HCT116 (cell line): Measurements from ENCODE around the gene PADI4. TPM values are rescaled to one million over a fixed set of nuclear protein-coding genes. Genes with fewer than 3 reads are reported as not detected.

ENCODE experiments used
- ATAC-seq: fragments of 200-7000 bp; cut with Tn5 transposase; 2 replicates; pipeline ENCODE4 v1.9.1; 2020; ENCODE audit warnings: mild to moderate bottlenecking, moderate library complexity
- BruUV-seq: library from RNA; stranded (reverse); fragments of 400-500 nt; replicated peaks from 2 replicates; lab custom pipeline; 2021; lab: Mats Ljungman, UMichigan
- CTCF ChIA-PET: fragments of 300-600 bp; sonication (Branson Sonifier 250); formaldehyde crosslinking; loops from one replicate; lab custom pipeline; 2021; ENCODE audit warnings: antibody characterized with exemption; lab: Charles Lee
- POLR2A ChIA-PET: fragments of 300-600, 350-600 bp; sonication (Branson Sonifier 250); formaldehyde crosslinking; loops from one replicate; lab custom pipeline; 2021; ENCODE audit warnings: antibody characterized with exemption; lab: Charles Lee
- RAD21 ChIA-PET, 2 experiments: fragments of 300-600 bp; sonication (Branson Sonifier 250); formaldehyde crosslinking; loops; one replicate each; lab custom pipeline; 2023; ENCODE audit warnings: low total read pairs in 2 of 2; ENCODE audit not compliant: uncharacterized antibody in 2 of 2, unreplicated experiment in 2 of 2, low non-redundant PET in 1 of 2; lab: Charles Lee
- DNase-seq: peaks from one replicate; pipeline ENCODE4 v3.0.0-alpha.2; 2010; ENCODE audit warnings: low read depth, low spot score
- H2AFZ ChIP-seq: fragments of 200-600 bp; shearing (Covaris generic), sonication (generic); 2 replicates; pipeline ENCODE4 v1.6.1; 2017; ENCODE audit warnings: low read depth, mixed run types, mixed read lengths, antibody characterized with exemption, low read length; ENCODE audit not compliant: poor library complexity, severe bottlenecking
- H3K27ac ChIP-seq: 2 replicates; pipeline ENCODE4 v1.5.1; 2012; ENCODE audit warnings: low read depth, low read length
- H3K27me3 ChIP-seq: fragments of 200-600 bp; sonication (generic); 2 replicates; pipeline ENCODE4 v1.6.1; 2016; ENCODE audit warnings: mixed run types, low read length, mixed read lengths; ENCODE audit not compliant: insufficient read depth
- H3K36me3 ChIP-seq, 2 experiments: fragments of 200-500 bp in 1 of 2; fragments of 200-600 bp in 1 of 2; sonication (Bioruptor generic) in 1 of 2; sonication (generic) in 1 of 2; 2 replicates each; pipeline versions ENCODE4 v1.5.1 to v1.6.1; 2014 to 2016; ENCODE audit warnings: low read length in 2 of 2, inconsistent platforms in 1 of 2, mixed read lengths in 1 of 2, mixed run types in 1 of 2; ENCODE audit not compliant: insufficient read depth in 2 of 2, control insufficient read depth in 1 of 2
- H3K4me1 ChIP-seq, 2 experiments: fragments of 200-600 bp in 1 of 2; sonication (generic) in 1 of 2; 2 replicates each; pipeline versions ENCODE4 v1.5.1 to v1.6.1; 2012 to 2017; ENCODE audit warnings: low read length in 2 of 2, inconsistent platforms in 1 of 2, mild to moderate bottlenecking in 1 of 2, mixed read lengths in 1 of 2, mixed run types in 1 of 2, moderate library complexity in 1 of 2; ENCODE audit not compliant: insufficient read depth in 2 of 2, control insufficient read depth in 1 of 2
- H3K4me2 ChIP-seq: fragments of 200-600 bp; sonication (generic); 2 replicates; pipeline ENCODE4 v1.6.1; 2017; ENCODE audit warnings: mixed run types, low read length, mixed read lengths
- H3K4me3 ChIP-seq, 2 experiments: fragments of 200-600 bp in 1 of 2; sonication (generic) in 1 of 2; replicated peaks in 1 of 2; 2 replicates each; pipeline ENCODE4 v1.5.1; 2011 to 2016; ENCODE audit warnings: low read length in 2 of 2, control low read depth in 1 of 2, low read depth in 1 of 2, mild to moderate bottlenecking in 1 of 2, mixed read lengths in 1 of 2, mixed run types in 1 of 2
- H3K79me2 ChIP-seq: fragments of 200-600 bp; sonication (generic); 2 replicates; pipeline ENCODE4 v1.6.1; 2017; ENCODE audit warnings: mild to moderate bottlenecking, mixed run types, low read length, moderate library complexity, mixed read lengths; ENCODE audit not compliant: insufficient read depth
- H3K9ac ChIP-seq: fragments of 200-600 bp; sonication (generic); 2 replicates; pipeline ENCODE4 v1.6.1; 2016; ENCODE audit warnings: low read length, mixed read lengths
- H3K9me2 ChIP-seq: fragments of 200-600 bp; sonication (generic), shearing (Covaris generic); 2 replicates; pipeline ENCODE4 v1.6.1; 2017; ENCODE audit warnings: mixed run types, mild to moderate bottlenecking, moderate library complexity; ENCODE audit not compliant: insufficient read depth
- H3K9me3 ChIP-seq, 2 experiments: fragments of 200-500 bp in 1 of 2; fragments of 200-600 bp in 1 of 2; sonication (Bioruptor generic) in 1 of 2; sonication (generic) in 1 of 2; 2 replicates each; pipeline ENCODE4 v1.6.1; 2014 to 2017; ENCODE audit warnings: low read length in 2 of 2, mixed read lengths in 2 of 2, inconsistent platforms in 1 of 2, low read depth in 1 of 2, mild to moderate bottlenecking in 1 of 2, mixed run types in 1 of 2, moderate library complexity in 1 of 2; ENCODE audit not compliant: control insufficient read depth in 1 of 2, insufficient read depth in 1 of 2
- H4K20me1 ChIP-seq: fragments of 200-600 bp; sonication (generic), shearing (Covaris generic); 2 replicates; pipeline ENCODE4 v1.6.1; 2017; ENCODE audit warnings: mixed run types, mild to moderate bottlenecking, moderate library complexity; ENCODE audit not compliant: insufficient read depth
- CBX3 ChIP-seq: IDR thresholded peaks from 2 replicates; pipeline ENCODE4 v1.6.1; 2012; ENCODE audit warnings: low read depth
- EZH2phosphoT487 ChIP-seq: fragments of 200-600 bp; IDR thresholded peaks from 2 replicates; pipeline ENCODE4 v1.6.1; 2018; ENCODE audit warnings: antibody characterized with exemption, borderline replicate concordance
- POLR2A ChIP-seq: IDR thresholded peaks from 2 replicates; pipeline ENCODE4 v1.7.0; 2011; ENCODE audit warnings: borderline replicate concordance; ENCODE audit not compliant: insufficient read depth, insufficient read length; ENCODE audit errors: extremely low read depth
- POLR2AphosphoS5 ChIP-seq: IDR thresholded peaks from 2 replicates; pipeline ENCODE4 v1.6.1; 2011; ENCODE audit warnings: mild to moderate bottlenecking, low read depth, low read length, moderate library complexity
- RAD21 ChIP-seq: IDR thresholded peaks from 2 replicates; pipeline ENCODE4 v1.6.1; 2012; ENCODE audit warnings: low read depth, mild to moderate bottlenecking
- SIN3A ChIP-seq: IDR thresholded peaks from 2 replicates; pipeline ENCODE4 v1.6.1; 2012; ENCODE audit warnings: low read depth
- TCF7L2 ChIP-seq: IDR thresholded peaks from 2 replicates; pipeline ENCODE4 v1.7.0; 2011; ENCODE audit warnings: borderline replicate concordance, inconsistent platforms; ENCODE audit not compliant: insufficient read depth, insufficient read length; ENCODE audit errors: extremely low read depth
- YY1 ChIP-seq: IDR thresholded peaks from 2 replicates; pipeline ENCODE4 v1.6.1; 2011; ENCODE audit warnings: low read length, low read depth, moderate library complexity, mild to moderate bottlenecking; ENCODE audit not compliant: insufficient replicate concordance; ENCODE audit errors: extremely low read depth
- ZFX ChIP-seq: fragments of 450-650 bp; IDR thresholded peaks from 2 replicates; pipeline ENCODE4 v1.6.1; 2017
- ZNF274 ChIP-seq: fragments of 200-500 bp; sonication (Bioruptor generic); IDR thresholded peaks from 2 replicates; pipeline ENCODE4 v1.6.1; 2014; ENCODE audit warnings: mild to moderate bottlenecking, low read depth, low read length, inconsistent platforms
- intact Hi-C: fragments of 100-400 bp; cut with micrococcal nuclease; formaldehyde crosslinking; loops from 2 replicates; pipeline ENCODE4 v1.10.0; 2022
- total RNA-seq: library from RNA; stranded (reverse); gene quantifications from one replicate; pipeline ENCODE4 v1.2.1, GENCODE V29; 2021; ENCODE audit not compliant: unreplicated experiment
- TF ChIP-seq, protein P1 (sequence below): IDR thresholded peaks from 2 replicates; pipeline ENCODE4 v1.6.1; 2012; ENCODE audit warnings: low read depth
- TF ChIP-seq, protein P2 (sequence below): IDR thresholded peaks from 2 replicates; pipeline ENCODE4 v1.6.1; 2011; ENCODE audit warnings: mild to moderate bottlenecking, low read length, moderate library complexity; ENCODE audit not compliant: insufficient replicate concordance; ENCODE audit errors: extremely low read depth

Gene PADI4
- total RNA-seq, 1 experiment from 2014 or later: 0.44 TPM

DNA sequence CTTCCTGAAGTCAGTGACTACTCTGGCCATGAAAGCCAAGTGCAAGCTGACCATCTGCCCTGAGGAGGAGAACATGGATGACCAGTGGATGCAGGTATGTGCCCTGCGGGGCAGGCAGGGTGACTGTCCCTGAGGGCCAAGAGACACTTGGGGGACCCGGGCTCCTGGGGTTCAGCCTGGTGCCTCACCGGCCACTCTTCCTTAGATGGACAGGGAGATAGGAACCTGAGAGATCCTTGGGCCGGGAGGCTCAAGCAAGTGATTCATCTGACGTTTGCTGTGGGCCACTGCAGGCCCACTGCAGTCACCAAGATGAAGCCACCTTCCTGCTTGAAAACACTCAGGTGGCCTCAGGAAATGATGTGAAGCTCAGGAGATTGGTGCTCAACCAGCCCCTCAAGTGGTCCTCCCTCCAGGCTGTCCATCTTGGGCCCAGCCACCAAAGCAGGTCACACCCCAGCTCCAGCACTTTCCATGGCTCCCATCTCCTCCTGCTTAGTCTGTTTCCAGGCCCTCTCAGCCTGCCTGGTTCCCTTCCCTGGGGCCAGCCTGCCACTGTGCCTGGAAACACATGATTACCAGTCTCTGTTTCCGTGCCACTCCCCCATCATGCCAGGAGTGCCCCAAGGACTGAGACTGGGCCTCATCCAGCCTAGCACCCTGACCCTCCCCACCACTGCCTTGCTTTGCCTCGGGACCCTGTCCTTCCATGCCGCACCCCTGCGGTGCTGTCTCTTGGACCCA, 38.2 kb downstream of the PADI4 start:
- H3K4me2 ChIP-seq: no peak overlapping the region
- TF ChIP-seq, protein P1, sequence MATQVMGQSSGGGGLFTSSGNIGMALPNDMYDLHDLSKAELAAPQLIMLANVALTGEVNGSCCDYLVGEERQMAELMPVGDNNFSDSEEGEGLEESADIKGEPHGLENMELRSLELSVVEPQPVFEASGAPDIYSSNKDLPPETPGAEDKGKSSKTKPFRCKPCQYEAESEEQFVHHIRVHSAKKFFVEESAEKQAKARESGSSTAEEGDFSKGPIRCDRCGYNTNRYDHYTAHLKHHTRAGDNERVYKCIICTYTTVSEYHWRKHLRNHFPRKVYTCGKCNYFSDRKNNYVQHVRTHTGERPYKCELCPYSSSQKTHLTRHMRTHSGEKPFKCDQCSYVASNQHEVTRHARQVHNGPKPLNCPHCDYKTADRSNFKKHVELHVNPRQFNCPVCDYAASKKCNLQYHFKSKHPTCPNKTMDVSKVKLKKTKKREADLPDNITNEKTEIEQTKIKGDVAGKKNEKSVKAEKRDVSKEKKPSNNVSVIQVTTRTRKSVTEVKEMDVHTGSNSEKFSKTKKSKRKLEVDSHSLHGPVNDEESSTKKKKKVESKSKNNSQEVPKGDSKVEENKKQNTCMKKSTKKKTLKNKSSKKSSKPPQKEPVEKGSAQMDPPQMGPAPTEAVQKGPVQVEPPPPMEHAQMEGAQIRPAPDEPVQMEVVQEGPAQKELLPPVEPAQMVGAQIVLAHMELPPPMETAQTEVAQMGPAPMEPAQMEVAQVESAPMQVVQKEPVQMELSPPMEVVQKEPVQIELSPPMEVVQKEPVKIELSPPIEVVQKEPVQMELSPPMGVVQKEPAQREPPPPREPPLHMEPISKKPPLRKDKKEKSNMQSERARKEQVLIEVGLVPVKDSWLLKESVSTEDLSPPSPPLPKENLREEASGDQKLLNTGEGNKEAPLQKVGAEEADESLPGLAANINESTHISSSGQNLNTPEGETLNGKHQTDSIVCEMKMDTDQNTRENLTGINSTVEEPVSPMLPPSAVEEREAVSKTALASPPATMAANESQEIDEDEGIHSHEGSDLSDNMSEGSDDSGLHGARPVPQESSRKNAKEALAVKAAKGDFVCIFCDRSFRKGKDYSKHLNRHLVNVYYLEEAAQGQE: no peak
- no peak for TF ChIP-seq POLR2AphosphoS5
- no peak for TF ChIP-seq RAD21
- no peak for TF ChIP-seq CBX3
- no peak for TF ChIP-seq TCF7L2
- no peak for TF ChIP-seq YY1
- TF ChIP-seq POLR2A: no peak
- TF ChIP-seq ZFX: no peak
- TF ChIP-seq EZH2phosphoT487: no peak
- no peak for TF ChIP-seq ZNF274
- TF ChIP-seq, protein P2, sequence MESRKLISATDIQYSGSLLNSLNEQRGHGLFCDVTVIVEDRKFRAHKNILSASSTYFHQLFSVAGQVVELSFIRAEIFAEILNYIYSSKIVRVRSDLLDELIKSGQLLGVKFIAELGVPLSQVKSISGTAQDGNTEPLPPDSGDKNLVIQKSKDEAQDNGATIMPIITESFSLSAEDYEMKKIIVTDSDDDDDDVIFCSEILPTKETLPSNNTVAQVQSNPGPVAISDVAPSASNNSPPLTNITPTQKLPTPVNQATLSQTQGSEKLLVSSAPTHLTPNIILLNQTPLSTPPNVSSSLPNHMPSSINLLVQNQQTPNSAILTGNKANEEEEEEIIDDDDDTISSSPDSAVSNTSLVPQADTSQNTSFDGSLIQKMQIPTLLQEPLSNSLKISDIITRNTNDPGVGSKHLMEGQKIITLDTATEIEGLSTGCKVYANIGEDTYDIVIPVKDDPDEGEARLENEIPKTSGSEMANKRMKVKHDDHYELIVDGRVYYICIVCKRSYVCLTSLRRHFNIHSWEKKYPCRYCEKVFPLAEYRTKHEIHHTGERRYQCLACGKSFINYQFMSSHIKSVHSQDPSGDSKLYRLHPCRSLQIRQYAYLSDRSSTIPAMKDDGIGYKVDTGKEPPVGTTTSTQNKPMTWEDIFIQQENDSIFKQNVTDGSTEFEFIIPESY: no peak
- TF ChIP-seq SIN3A: no peak
- no peaks in the 10 kb centered on the region for H3K79me2 ChIP-seq
- H3K9me2 ChIP-seq: no peaks in the 10 kb centered on the region
- POLR2A ChIA-PET: no interaction called here
- no peak overlapping the region for H3K9ac ChIP-seq
- no TSS peak for BruUV-seq
- ATAC-seq: no peak
- CTCF ChIA-PET: no interaction called here
- intact Hi-C loops: no loop called here
- no peak overlapping the region for H2AFZ ChIP-seq
- no peak for DNase-seq
- no peaks in the 10 kb centered on the region for H4K20me1 ChIP-seq
- H3K27ac ChIP-seq: no peak overlapping the region
- RAD21 ChIA-PET: no interaction called here
- H3K27me3 ChIP-seq: no peaks in the 10 kb centered on the region
- H3K36me3 ChIP-seq: no peaks in the 10 kb centered on the region
- H3K4me1 ChIP-seq: peaks cover 11 to 21% of the 10 kb centered on the region in 2 experiments
- H3K4me3 ChIP-seq: no peak overlapping the region
- H3K9me3 ChIP-seq: no peaks in the 10 kb centered on the region
